HEK293T (cell line): ENCODE measurements around the gene CUL2.

Experiments used
- CTCF ChIA-PET: fragments of 350-600 bp; formaldehyde crosslinking; extraction: SDS; loops from one replicate; lab custom pipeline; 2021; ENCODE audit warnings: antibody characterized with exemption, inconsistent platforms; lab: Yijun Ruan, JAX
- POLR2A ChIA-PET: fragments of 350-600 bp; formaldehyde crosslinking; extraction: SDS; loops from one replicate; lab custom pipeline; 2020; ENCODE audit warnings: antibody characterized with exemption, inconsistent platforms; lab: Yijun Ruan, JAX
- DNase-seq: peaks from one replicate; pipeline ENCODE4 v3.0.0; 2012; ENCODE audit warnings: mixed read lengths; ENCODE audit errors: extremely low spot score
- ARNT ChIP-seq: fragments of 450-650 bp; IDR thresholded peaks from 2 replicates; pipeline ENCODE4 v1.6.1; 2017; ENCODE audit warnings: mild to moderate bottlenecking
- BHLHE40 ChIP-seq: fragments of 450-650 bp; IDR thresholded peaks from 2 replicates; pipeline ENCODE4 v1.6.1; 2016; ENCODE audit warnings: mild to moderate bottlenecking, moderate library complexity, borderline replicate concordance
- CTBP1 ChIP-seq: fragments of 450-650 bp; IDR thresholded peaks from 2 replicates; pipeline ENCODE4 v1.6.1; 2016; ENCODE audit warnings: borderline replicate concordance
- ELF4 ChIP-seq: fragments of 450-650 bp; IDR thresholded peaks from 2 replicates; pipeline ENCODE4 v1.6.1; 2017; ENCODE audit warnings: antibody characterized with exemption
- FOXA1 ChIP-seq: fragments of 450-650 bp; IDR thresholded peaks from 2 replicates; pipeline ENCODE4 v1.6.1; 2016; ENCODE audit warnings: mild to moderate bottlenecking
- FOXK2 ChIP-seq: fragments of 450-650 bp; IDR thresholded peaks from 2 replicates; pipeline ENCODE4 v1.6.1; 2016; ENCODE audit warnings: mild to moderate bottlenecking
- FOXM1 ChIP-seq: fragments of 450-650 bp; IDR thresholded peaks from 2 replicates; pipeline ENCODE4 v1.6.1; 2017; ENCODE audit warnings: mild to moderate bottlenecking, borderline replicate concordance
- HDGF ChIP-seq: fragments of 450-650 bp; IDR thresholded peaks from 2 replicates; pipeline ENCODE4 v1.6.1; 2017; ENCODE audit warnings: antibody characterized with exemption, borderline replicate concordance
- L3MBTL2 ChIP-seq: fragments of 450-650 bp; conservative IDR thresholded peaks from 2 replicates; pipeline ENCODE4 v1.6.1; 2016; ENCODE audit warnings: mild to moderate bottlenecking
- LEF1 ChIP-seq: fragments of 450-650 bp; IDR thresholded peaks from 2 replicates; pipeline ENCODE4 v1.6.1; 2017; ENCODE audit warnings: mild to moderate bottlenecking, borderline replicate concordance
- NFRKB ChIP-seq: fragments of 450-650 bp; IDR thresholded peaks from 2 replicates; pipeline ENCODE4 v1.6.1; 2016; ENCODE audit warnings: mild to moderate bottlenecking, moderate library complexity
- PKNOX1 ChIP-seq: fragments of 450-650 bp; IDR thresholded peaks from 2 replicates; pipeline ENCODE4 v1.6.1; 2016
- SP1 ChIP-seq: fragments of 450-650 bp; IDR thresholded peaks from 2 replicates; pipeline ENCODE4 v1.6.1; 2017
- SUZ12 ChIP-seq: fragments of 450-650 bp; IDR thresholded peaks from 2 replicates; pipeline ENCODE4 v1.6.1; 2016; ENCODE audit warnings: mild to moderate bottlenecking
- TARDBP ChIP-seq: fragments of 450-650 bp; IDR thresholded peaks from 2 replicates; pipeline ENCODE4 v1.6.1; 2016
- ZNF384 ChIP-seq: fragments of 450-650 bp; IDR thresholded peaks from 2 replicates; pipeline ENCODE4 v1.6.1; 2016

CUL2 gene

GRCh38 chr10:34960983-34961382 lies 129.2 kb downstream of the CUL2 start:
- CTCF ChIA-PET: interaction anchor here (1.5 kb wide), 1 partner anchor 323 kb away, joined by 3 read pairs; no protein-coding TSS in a partner anchor
- POLR2A ChIA-PET: no interaction called here
- TF ChIP-seq SP1 (no peak), FOXA1 (no peak), LEF1 (no peak), L3MBTL2 (no peak), ZNF384 (no peak), CTBP1 (no peak)
- no peak for DNase-seq

- no peak for DNase-seq
- no peak for TF ChIP-seq FOXK2
- no peak for TF ChIP-seq BHLHE40
- no peak for TF ChIP-seq LEF1
- no peak for TF ChIP-seq ARNT
- TF ChIP-seq ZNF384: no peak
- TF ChIP-seq SUZ12: no peak
- TF ChIP-seq PKNOX1: no peak
- TF ChIP-seq ELF4: no peak
- TF ChIP-seq L3MBTL2: no peak
- TF ChIP-seq FOXA1: no peak
- TF ChIP-seq CTBP1: no peak
- TF ChIP-seq TARDBP: no peak
- TF ChIP-seq SP1: no peak
- TF ChIP-seq FOXM1: no peak
- TF ChIP-seq NFRKB: no peak
- TF ChIP-seq HDGF: no peak
- CTCF ChIA-PET: interaction anchor here (0.5 to 0.6 kb wide), 3 partner anchors 137 to 209 kb away, joined by 3 to 5 read pairs (median 3); no protein-coding TSS in a partner anchor
- POLR2A ChIA-PET: no interaction called here
Measured at GRCh38 chr10:34959786-34960185, 130.4 kb downstream of the CUL2 start.

GRCh38 chr10:34959321-34959720 lies 130.8 kb downstream of the CUL2 start:
- TF ChIP-seq SUZ12: no peak
- no peak for TF ChIP-seq BHLHE40
- TF ChIP-seq PKNOX1: no peak
- no peak for TF ChIP-seq FOXM1
- TF ChIP-seq LEF1: no peak
- TF ChIP-seq ZNF384: no peak
- TF ChIP-seq HDGF: no peak
- no peak for TF ChIP-seq L3MBTL2
- no peak for TF ChIP-seq ELF4
- TF ChIP-seq CTBP1: no peak
- TF ChIP-seq NFRKB: no peak
- ChIA-PET POLR2A (no interaction called here), CTCF (interaction anchor here (0.5 to 0.7 kb wide), 4 partner anchors 137 to 248 kb away, joined by 3 to 5 read pairs (median 3); no protein-coding TSS in a partner anchor)
- no peak for DNase-seq
